GM21786 (cell line): ENCODE data around the gene BMP8A.
"Not testable (repeated sequence)": the region's sequence is repeated elsewhere in the genome, so short reads cannot be mapped to it uniquely, and the experiment has no call there.

Experiments
- ATAC-seq: cut with Tn5 transposase; IDR thresholded peaks from one replicate; pipeline ENCODE4 v1.9.1; 2021; ENCODE audit not compliant: unreplicated experiment

BMP8A gene

DNA sequence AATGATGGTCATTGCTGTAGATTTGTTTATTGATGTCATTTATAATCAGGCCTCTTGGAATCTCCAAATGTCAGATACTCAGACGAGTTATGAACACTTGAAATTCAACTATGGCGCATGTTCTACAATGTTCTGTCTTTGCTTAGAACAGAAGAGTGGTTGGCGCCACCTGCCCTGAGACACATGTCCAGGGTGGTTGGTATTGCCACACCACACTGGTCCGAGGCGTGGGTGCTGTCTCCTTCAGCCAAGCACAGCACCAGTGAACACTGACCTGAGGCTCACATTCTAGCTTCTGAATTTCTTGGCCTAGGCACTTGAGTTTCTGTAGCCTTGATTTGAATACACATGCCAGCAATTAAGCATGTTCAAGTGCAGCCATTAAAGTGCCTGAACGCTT lies 10.1 kb upstream of the BMP8A start:
- ATAC-seq = no peak

DNA sequence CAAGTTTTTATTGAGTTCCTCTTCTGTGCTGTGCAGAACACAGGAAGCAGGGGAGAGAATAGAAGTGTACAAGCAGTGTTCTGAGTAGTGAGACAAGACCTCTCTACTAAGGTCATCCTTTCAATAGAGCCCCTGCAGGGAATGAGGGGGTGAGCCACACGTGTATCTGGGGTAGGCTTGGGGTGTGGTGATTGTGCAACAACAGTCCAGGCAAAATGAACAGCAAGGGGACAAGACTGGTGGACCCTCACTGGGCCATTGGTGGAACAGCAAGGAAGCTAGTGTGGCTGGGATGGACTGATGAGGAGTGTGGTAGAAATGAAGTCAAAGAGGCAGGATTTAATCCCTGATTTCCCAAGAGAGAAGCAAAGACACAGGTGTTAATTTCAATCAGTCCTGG lies 8.2 kb upstream of the BMP8A start:
- no peak for ATAC-seq

DNA sequence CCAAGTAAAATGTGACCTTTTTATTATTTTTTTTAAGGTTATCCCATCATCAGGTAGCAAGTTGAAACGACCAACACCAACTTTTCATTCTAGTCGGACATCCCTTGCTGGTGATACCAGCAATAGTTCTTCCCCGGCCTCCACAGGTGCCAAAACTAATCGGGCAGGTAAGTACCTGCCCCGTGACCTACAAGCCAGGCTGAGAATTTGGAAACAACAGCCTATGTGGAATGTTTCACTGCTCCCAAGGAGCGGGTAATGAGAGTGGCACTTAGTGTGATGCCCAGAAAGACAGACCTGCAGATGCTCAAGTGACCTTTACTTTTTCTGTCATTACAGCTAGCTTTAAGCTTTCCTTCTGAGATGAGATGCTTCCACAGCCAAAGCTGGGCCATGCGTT lies 6.9 kb upstream of the BMP8A start:
- no peak for ATAC-seq

DNA sequence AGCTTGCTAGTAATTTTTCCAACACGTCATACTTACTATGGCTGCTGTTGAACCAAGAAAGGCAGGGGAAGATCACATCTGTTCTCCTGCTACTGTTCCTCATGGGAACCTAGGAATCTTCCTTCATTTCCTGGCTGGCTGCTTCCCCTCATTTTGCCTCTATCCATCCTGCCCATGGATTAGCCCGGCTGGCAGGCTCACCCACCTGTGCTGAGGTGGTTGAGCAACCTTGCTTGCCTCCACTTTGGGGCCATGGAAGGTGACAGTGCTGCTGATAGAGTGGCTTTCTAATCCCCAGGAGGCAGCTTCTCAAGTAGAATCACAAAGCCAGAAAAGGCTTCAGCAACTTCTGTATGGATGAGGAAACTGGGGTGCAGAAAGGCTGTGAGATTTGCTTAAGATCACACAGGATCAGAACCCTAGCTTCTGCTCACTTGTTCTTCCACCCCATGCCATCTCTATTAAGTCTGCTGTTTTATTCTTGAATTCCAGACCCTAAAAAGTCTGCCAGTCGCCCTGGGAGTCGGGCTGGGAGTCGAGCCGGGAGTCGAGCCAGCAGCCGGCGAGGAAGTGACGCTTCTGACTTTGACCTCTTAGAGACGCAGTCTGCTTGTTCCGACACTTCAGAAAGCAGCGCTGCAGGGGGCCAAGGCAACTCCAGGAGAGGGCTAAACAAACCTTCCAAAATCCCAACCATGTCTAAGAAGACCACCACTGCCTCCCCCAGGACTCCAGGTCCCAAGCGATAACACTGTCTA lies 6.2 kb upstream of the BMP8A start:
- no peak for ATAC-seq

DNA sequence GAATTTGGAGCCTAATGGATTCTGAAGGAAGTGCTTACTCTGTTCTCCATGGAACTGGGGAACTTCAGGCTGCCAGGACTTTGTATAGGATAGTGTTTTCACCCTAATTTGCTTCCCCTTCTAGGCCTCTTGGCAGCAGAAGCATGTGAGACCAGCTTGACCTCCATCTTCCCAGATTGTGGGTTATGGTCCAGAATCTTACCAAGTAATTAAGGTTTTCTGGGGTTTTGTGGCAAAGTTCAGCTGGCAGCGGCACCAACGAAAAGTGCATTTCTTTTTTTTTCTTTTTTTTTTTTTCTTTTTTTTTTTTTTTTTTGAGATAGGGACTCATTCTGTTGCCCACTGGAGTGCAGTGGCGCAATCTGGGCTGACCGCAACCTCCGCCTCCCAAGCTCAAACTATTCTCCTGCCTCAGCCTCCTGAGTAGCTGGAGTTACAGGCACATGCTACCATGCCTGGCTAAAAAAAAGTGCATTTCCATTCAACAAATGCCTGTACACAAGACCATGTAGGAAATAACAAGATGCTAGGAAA lies 3.4 kb upstream of the BMP8A start:
- no peak for ATAC-seq

DNA sequence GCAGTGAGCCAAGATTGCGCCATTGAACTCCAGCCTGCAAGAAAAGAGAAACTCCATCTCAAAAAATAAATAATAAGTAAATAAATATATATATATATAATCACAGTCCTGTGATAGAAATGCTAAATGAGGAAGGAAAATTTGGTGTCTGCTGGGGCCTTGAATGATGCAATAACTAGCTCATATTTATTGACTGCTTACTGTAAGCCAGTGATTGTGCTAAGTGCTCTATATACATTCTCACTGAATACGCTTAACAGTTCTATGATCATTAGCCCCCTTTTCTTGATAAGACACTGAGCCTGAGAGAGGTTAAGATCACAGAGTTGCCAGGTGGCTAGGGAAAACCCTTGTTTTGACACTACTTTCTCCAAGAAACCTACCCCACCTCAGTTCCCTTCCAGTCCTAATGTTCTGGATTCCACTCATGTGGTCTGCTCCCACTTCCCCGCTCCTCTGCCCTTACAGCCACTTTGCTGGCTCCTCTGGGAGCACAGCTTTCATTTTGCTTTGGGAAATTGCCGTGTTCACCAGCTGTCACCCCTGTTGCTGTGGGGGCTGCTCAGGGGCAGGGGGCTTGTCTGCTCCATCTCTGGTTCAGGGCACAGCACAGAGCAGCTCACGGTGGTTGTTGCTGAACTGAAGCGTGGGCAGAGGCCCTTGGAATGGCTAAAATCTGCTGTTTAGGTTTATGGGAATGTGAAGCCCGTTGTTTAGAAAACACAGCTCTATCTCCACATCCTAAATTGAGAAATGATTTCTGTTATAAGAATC lies 2.5 kb upstream of the BMP8A start:
- ATAC-seq = no peak

DNA sequence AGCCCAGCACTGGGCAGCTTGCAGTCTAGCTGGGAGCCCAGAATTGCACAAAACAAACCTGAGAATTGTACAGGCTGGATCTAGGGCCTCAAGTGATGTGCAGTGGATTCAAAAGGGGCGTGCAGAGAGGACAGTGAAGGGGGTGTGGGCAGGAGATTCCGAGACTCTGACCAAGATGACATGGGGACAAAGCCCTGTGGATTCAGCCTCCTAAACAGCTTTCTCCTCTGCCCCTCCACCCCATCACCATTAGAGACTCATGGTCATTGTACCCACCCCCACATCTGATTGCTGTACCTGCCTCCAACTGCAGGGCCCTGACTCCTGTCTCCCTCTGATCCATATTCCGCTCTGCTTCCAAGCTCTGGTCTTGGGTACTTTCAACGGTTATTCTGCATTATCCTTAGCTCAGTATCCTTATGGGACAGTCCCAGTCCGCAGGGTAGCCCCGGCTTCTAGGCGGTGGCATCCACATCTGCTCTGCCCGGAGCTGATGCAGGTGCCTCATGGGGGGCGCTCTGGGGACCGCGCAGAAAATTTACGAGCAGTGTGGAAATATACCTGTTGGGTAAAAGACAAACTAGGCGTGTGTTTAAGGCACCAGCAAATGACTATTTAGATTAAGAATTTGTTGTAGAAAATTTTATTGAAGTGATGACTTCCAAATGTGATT lies 1.7 kb upstream of the BMP8A start:
- ATAC-seq = no peak

DNA sequence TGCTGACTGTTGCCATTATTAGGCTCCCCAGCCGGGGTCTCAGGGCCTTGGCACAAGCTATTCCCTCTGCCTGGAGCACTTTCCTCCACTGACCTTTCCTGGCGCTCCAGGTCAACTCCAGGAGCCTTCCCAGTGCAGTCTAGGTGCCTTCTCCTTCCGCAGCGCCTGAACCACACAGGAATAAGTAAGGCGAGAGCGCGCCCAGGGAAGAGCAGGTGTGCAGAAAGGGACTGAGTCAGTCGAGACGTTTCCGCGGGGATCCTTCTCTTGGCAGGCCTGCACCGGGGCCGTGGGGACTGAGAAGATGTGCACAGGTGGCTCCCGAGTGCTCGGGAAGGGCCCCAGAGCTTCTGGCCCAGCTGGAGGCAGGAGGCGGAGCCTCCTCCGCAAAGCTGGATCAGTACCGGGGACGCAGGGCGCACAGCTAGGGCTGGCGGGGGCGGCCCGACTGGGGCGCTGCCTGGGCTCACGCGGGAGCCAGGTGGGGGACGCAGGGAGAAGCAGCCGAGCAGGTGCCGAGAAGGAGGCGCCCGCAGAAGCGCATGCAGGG lies 765 bp upstream of the BMP8A start:
- ATAC-seq = peak; percentile 12

DNA sequence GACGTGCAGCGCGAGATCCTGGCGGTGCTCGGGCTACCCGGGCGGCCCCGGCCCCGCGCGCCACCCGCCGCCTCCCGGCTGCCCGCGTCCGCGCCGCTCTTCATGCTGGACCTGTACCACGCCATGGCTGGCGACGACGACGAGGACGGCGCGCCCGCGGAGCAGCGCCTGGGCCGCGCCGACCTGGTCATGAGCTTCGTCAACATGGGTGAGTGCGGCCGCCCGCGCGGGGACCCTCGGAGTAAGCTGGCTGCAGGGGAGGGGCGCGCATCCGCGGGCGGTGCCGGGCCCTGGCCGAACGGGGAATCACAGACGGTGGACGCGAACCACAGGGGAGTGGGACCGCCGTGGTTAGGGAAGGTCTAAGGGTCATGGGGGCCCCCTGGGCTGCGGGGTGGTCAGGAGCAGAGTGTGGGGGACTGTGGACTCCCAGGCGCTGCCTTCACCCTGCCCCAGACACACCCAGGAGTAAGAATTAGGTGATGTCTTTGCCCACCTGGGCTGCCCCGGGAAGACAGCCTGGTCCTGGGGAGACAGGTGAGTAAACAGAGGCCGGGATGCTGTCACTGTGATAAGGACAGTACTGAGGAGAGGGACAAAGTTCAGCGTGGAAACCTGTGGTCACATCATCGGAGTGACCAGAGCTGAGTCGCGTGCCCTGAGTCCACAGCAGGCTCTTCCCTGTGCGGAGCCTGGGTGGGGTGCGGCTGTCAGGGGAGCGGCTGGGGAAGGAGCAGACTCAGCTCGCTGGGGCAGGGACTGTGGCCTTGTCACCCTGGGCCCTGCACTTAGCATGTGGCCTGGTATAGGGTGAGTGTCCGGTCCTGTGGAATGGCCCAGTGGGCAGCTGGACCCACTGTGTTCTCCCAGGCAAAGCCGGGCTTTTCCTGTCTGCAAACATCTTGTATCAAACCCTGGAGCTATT lies 944 bp downstream of the BMP8A start:
- not testable (repeated sequence) for ATAC-seq

DNA sequence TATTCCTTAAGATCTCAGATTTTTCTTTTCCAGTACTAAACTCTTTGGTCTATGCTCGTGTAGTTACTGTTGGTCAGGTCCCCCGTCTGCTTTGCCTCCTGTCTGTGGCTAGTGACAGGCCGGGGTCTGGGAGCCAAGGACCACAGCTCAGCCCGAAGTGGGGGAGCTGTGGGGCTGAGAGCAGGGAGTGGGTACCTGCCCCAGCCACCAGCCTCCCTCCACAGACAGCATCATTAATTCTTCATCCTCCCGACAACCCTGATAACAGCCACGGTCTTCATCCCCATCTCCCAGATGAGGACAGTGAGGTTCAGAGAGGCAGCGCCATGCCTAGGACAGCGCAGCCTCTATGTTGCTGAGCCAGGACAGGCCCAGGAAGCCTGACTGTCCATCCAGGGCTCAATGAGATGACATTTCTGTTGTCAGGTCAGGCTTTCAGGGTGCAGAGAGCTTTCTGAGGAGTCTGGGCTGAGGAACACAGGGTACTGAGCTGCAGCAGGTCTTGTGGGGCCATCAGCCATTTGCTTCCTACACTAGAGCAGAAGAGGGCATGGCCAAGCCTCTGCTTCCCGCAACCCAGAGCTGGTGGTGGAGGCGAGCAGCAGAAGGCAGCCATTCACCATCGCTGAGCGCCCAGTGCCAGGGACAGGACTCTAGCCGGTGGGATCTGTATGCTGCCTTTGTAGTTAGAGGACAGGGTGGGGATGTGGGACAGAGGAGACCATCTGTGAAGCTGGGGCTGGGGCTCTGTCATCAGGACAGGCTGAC lies 1.8 kb downstream of the BMP8A start:
- not testable (repeated sequence) for ATAC-seq

DNA sequence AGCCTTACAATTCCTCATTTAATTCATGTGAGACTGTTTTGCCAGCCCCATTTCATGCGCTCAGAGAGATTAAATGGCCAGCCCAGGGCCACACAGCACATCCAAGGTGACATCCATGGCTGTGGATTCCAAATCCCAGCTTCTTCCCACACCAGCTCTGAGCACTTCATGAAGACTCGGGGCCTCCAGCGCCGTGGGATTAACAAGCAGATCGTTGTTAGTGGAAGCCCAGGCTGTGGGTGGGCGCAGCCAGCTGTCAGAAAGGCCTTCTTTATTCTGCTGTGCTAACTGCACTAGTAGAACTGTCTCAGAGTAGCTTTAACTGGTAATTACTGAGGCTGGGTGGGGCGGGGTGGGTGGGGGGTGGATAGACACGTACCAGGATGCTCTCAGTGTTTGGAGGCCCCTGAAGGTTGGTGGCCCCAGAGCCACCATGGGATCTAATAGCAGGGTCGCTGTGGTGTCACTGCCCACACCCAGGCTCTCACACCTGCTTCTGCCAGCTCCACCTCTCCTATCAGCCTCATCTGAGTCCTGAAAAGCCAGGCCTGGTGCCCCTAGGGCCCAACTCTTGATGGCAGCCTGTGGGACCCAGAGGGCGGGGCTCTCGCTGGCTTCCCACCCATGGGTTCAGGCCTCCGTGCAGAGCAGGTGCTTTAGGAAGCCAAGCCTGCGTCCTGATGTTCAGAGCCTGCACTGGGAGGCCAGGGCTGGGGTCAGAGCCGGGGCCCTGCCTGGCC lies 3.4 kb downstream of the BMP8A start:
- ATAC-seq = no peak

DNA sequence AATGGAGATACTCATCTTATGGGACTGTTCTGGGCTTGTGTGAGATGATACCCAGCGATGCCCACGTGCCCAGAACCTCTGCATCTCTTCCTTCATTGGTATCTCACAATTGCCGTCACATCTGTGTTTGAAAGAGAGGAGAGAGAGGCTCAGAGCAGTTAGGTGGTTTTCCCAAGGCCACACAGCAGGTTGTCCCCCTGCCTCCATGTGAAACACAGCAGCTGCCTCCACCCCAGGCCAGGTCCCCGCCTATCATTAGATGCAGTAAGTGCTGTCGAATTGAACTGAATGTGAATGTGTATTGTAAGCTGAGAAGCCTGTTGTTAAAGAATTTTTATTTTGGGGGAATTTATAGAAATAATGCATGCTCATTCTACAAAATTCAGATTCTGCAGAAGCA lies 5.1 kb downstream of the BMP8A start:
- ATAC-seq = not testable (repeated sequence)

DNA sequence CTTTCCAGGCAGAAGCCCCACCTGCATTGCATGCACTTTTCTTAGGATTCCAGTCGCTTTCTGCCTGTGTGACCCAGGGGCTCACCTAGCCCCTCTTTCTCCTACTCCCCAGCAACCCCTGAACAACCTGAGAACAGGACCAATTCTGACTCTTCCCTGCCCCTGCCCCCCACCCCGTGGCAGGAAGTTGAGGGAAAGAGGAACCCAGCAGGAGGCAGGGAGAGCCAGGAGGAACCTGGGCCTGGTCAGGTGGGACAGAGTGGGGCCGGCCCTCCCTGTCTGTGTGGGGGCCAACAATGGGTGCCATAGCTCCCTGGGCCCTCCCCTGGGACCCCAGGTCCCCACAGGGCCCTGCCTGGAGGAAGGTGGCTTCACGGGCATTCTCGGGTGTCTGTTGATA lies 6.1 kb downstream of the BMP8A start:
- ATAC-seq = no peak

DNA sequence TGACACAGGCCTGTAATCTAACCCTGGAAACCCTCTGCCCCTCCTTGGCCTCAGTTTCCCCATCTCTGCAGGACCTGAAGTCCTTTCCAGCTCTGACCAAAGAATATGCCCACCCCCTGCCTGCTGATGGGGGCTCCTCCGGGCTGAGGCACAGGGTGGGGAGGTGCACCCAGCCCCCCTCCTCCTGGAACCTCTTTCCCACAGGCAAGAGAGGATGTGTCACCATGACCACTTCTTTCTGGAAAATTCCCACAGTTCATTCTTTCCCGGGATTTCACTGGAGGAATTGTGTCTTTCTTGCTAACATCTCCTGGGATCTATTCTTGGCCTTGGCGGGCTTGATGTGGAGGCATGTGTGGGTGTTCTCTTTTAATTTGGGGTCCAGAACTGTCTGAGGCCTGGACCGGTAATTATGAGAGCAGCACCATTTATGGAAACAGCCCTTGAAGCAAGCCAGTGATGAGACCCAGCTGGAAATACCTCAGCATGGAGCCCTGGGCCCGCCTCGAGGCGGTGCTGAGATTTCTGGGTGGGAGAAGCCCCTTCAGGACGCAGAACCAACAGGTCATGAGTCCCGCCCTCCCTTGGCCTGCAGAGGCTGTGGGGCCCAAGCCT lies 6.8 kb downstream of the BMP8A start:
- ATAC-seq = not testable (repeated sequence)

DNA sequence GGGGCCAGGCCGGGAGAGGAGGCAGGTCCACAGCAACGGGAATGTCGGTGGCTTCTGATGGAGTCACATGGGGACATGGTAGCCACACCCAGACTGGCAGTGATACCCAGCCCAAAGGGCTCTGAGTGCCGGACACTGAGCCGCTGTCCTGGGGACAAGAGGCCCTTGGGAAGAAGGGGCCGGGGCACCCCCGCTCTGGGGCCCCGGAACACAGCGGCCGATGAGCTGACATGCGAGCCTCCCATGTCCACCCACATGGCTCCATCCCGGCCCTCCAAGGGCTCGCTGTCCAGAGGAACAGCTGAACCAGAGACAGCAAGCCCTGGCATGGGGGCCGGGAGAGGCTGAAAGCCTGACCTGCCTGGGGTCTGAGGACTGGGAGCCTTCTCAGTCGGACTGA lies 7.4 kb downstream of the BMP8A start:
- not testable (repeated sequence) for ATAC-seq

DNA sequence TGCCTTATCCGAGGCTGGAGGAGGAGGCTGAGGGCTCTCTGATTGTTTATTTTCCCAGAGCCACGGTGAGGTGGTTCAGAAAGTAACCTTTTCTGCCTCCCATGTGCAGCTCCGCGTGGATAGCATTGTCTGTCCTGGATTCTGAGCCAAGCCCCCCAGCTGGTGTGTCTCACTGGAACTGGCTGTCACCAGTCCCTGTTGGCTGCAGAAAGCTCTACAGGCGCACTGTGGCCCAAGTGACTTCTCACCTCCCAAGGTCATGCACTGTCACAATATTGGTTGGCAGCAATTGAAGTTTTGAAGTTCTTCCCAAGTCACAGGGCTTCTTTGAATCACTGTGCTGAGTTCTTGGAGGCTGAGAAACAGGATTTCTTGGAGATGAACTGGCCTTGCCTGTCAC lies 8.2 kb downstream of the BMP8A start:
- no peak for ATAC-seq

DNA sequence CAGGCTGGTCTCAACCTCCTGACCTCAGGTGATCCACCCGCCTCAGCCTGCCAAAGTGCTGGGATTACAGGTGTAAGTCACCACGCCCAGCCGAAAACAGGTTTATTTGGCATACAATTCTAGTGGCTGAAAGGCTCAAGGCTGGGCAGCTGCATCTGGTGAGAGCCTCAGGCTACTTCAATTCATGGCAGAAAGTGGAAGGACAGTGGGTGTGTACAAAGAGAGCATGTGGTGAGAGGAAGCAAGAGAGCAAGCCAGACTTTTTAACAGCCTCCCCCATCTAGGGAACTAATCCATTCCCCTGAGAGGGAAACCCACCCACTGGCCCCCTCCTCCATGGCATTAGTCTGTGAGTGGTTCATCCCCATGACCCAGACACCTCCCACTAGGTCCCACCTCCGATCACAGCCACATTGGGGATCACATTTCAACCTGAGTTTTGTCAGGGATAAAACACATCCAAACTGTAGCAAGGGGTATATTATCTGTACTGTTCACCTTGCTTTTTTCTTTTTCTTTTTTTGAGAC lies 9.5 kb downstream of the BMP8A start:
- ATAC-seq = no peak

DNA sequence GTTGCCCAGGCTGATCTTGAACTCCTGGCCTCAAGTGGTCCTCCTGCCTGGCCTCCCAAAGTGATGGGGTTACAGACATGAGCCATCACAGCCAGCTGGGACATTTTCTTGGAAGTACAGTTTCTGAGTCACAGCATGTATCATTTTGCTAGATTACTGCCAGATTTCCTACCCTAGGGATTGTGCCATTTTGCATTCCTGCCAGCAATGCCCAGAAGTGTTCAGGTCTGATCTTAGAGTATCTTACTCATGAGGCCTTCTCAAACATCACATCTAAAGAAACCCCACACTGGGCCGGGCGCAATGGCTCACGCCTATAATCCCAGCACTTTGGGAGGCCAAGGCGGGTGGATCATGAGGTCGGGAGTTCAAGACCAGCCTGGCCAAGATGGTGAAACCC lies 10.2 kb downstream of the BMP8A start:
- no peak for ATAC-seq
